CD4-positive, alpha-beta memory T cell (primary cell): ENCODE data around the gene AKAP7. TPM values are rescaled to one million over a fixed set of nuclear protein-coding genes. Genes with fewer than 3 reads are reported as not detected.

Source experiments
- CTCF ChIA-PET: fragments of 350-600 bp; sonication (Branson Sonifier 250); formaldehyde crosslinking; loops from one replicate; lab custom pipeline; 2021; ENCODE audit warnings: inconsistent platforms; ENCODE audit not compliant: partially characterized antibody; lab: Charles Lee
- POLR2A ChIA-PET: fragments of 350-600 bp; sonication (Branson Sonifier 250); formaldehyde crosslinking; loops from one replicate; lab custom pipeline; 2021; ENCODE audit not compliant: partially characterized antibody; lab: Charles Lee
- DNase-seq, 5 donors: peaks; one replicate each; pipeline versions ENCODE4 v3.0.0 to v3.0.0-alpha.2; 2020 to 2022; ENCODE audit warnings: mixed read lengths in 1 of 5
- H3K27ac ChIP-seq: one replicate; pipeline ENCODE4 v1.7.0; 2013; ENCODE audit warnings: low read depth, low read length
- H3K27me3 ChIP-seq: 2 replicates; pipeline ENCODE4 v1.7.0; 2013; ENCODE audit warnings: mild to moderate bottlenecking, low read length, moderate library complexity; ENCODE audit not compliant: insufficient read depth
- H3K36me3 ChIP-seq: 2 replicates; pipeline ENCODE4 v1.7.0; 2013; ENCODE audit warnings: mild to moderate bottlenecking, low read length, moderate library complexity; ENCODE audit not compliant: insufficient read depth
- H3K4me1 ChIP-seq: 2 replicates; pipeline ENCODE4 v1.7.0; 2013; ENCODE audit warnings: mild to moderate bottlenecking, low read length, moderate library complexity; ENCODE audit not compliant: insufficient read depth
- H3K4me3 ChIP-seq, 2 donors: one replicate each; pipeline ENCODE4 v1.7.0; 2013; ENCODE audit warnings: low read length in 2 of 2, mild to moderate bottlenecking in 1 of 2
- H3K9me3 ChIP-seq, 2 donors: one replicate each; pipeline ENCODE4 v1.7.0; 2013; ENCODE audit warnings: low read length in 2 of 2, control low read depth in 1 of 2; ENCODE audit not compliant: control insufficient read depth in 1 of 2
- H3K27ac Mint-ChIP-seq, 7 donors: one replicate each; pipeline ENCODE4 v1.8.0; 2020 to 2021; ENCODE audit warnings: mixed read lengths in 7 of 7, mild to moderate bottlenecking in 6 of 7, inconsistent platforms in 3 of 7, moderate library complexity in 3 of 7
- H3K27me3 Mint-ChIP-seq, 2 donors: one replicate each; pipeline ENCODE4 v1.8.0; 2020 to 2021; ENCODE audit warnings: mixed read lengths in 2 of 2
- H3K36me3 Mint-ChIP-seq, 2 donors: one replicate each; pipeline ENCODE4 v1.8.0; 2020 to 2021; ENCODE audit warnings: mixed read lengths in 2 of 2, inconsistent platforms in 1 of 2, mild to moderate bottlenecking in 1 of 2
- H3K4me1 Mint-ChIP-seq, 4 donors: one replicate each; pipeline ENCODE4 v1.8.0; 2020 to 2021; ENCODE audit warnings: mixed read lengths in 4 of 4, mild to moderate bottlenecking in 1 of 4
- H3K4me3 Mint-ChIP-seq, 8 donors: one replicate each; pipeline ENCODE4 v1.8.0; 2020 to 2021; ENCODE audit warnings: mixed read lengths in 8 of 8, mild to moderate bottlenecking in 7 of 8, moderate library complexity in 6 of 8, inconsistent platforms in 3 of 8
- H3K9me3 Mint-ChIP-seq, 8 donors: one replicate each; pipeline ENCODE4 v1.8.0; 2020 to 2021; ENCODE audit warnings: mixed read lengths in 8 of 8, mild to moderate bottlenecking in 5 of 8, inconsistent platforms in 3 of 8, moderate library complexity in 1 of 8
- intact Hi-C: fragments of 100-400 bp; cut with micrococcal nuclease; formaldehyde crosslinking; loops from one replicate; pipeline ENCODE4 v1.15.1; 2023
- polyA plus RNA-seq, 2 donors: library from polyadenylated mRNA; unstranded; fragments of 300-500 nt; fragmentation: Illumina TruSeq; gene quantifications; one replicate each; pipeline ENCODE4 v1.2.3, GENCODE V29; 2021
- total RNA-seq, 2 experiments: library from RNA; stranded (reverse); gene quantifications; one replicate each; pipeline ENCODE4 v1.2.3, GENCODE V29; 2021

The AKAP7 gene
- total and polyA plus RNA-seq, 4 experiments from 2014 or later: 14.5 to 19.0 (median 15.8) TPM

GRCh38 chr6:131244942-131245341 lies 109.7 kb downstream of the AKAP7 start:
- intact Hi-C loops: no loop called here
- H3K4me3 Mint-ChIP-seq: peak overlapping the region in 7 of 8 donors; percentile 8 to 65 (median 28)
- no peaks in the 10 kb centered on the region for H3K27me3 Mint-ChIP-seq
- ChIA-PET CTCF (no interaction called here), POLR2A (no interaction called here)
- H3K4me1 ChIP-seq: peaks cover 20% of the 10 kb centered on the region
- H3K36me3 Mint-ChIP-seq: peaks cover 18 to 30% of the 10 kb centered on the region in 2 donors
- no peaks in the 10 kb centered on the region for H3K9me3 ChIP-seq
- DNase-seq: peak in 4 of 5 donors; percentile 6 to 27 (median 14)
- H3K36me3 ChIP-seq: no peaks in the 10 kb centered on the region
- H3K27me3 ChIP-seq: no peaks in the 10 kb centered on the region
- no peak overlapping the region for H3K4me3 ChIP-seq
- peaks cover 15 to 38% (median 28%) of the 10 kb centered on the region in 4 donors for H3K4me1 Mint-ChIP-seq
- peak overlapping the region; percentile 4 to 65 (median 53) for H3K27ac Mint-ChIP-seq
- H3K27ac ChIP-seq: no peak overlapping the region
- peaks cover 0 to 19% (median 15%) of the 10 kb centered on the region in 8 donors for H3K9me3 Mint-ChIP-seq

GRCh38 chr6:131250122-131250521 lies 114.9 kb downstream of the AKAP7 start:
- peak overlapping the region; percentile 24 to 78 (median 56) for H3K4me3 Mint-ChIP-seq
- ChIA-PET CTCF (no interaction called here), POLR2A (interaction anchor here (0.8 kb wide), 1 partner anchor 9 kb away, joined by 3 read pairs; no protein-coding TSS in a partner anchor)
- H3K4me1 ChIP-seq: peaks cover 12% of the 10 kb centered on the region
- no peaks in the 10 kb centered on the region for H3K36me3 ChIP-seq
- H3K4me1 Mint-ChIP-seq: peaks cover 22 to 53% (median 32%) of the 10 kb centered on the region in 4 donors
- DNase-seq: no peak
- H3K9me3 ChIP-seq: no peaks in the 10 kb centered on the region
- H3K9me3 Mint-ChIP-seq: no peaks in the 10 kb centered on the region
- no peaks in the 10 kb centered on the region for H3K27me3 Mint-ChIP-seq
- H3K27ac ChIP-seq: no peak overlapping the region
- no peaks in the 10 kb centered on the region for H3K27me3 ChIP-seq
- intact Hi-C loops: no loop called here
- peaks cover 3 to 18% of the 10 kb centered on the region in 2 donors for H3K36me3 Mint-ChIP-seq
- H3K4me3 ChIP-seq: no peak overlapping the region
- peak overlapping the region in 3 of 7 donors; percentile 16 to 74 (median 42) for H3K27ac Mint-ChIP-seq

GRCh38 chr6:131250936-131251335 lies 115.7 kb downstream of the AKAP7 start:
- ChIA-PET POLR2A (interaction anchor here (0.8 kb wide), 1 partner anchor 10 kb away, joined by 3 read pairs; no protein-coding TSS in a partner anchor), CTCF (no interaction called here)
- peaks cover 25 to 53% (median 32%) of the 10 kb centered on the region in 4 donors for H3K4me1 Mint-ChIP-seq
- Histone ChIP-seq H3K9me3 (no peaks in the 10 kb centered on the region), H3K36me3 (no peaks in the 10 kb centered on the region), H3K4me3 (no peak overlapping the region), H3K4me1 (peaks cover 5% of the 10 kb centered on the region), H3K27me3 (no peaks in the 10 kb centered on the region), H3K27ac (no peak overlapping the region)
- DNase-seq: no peak
- H3K36me3 Mint-ChIP-seq: peaks cover 9 to 26% of the 10 kb centered on the region in 2 donors
- H3K4me3 Mint-ChIP-seq: peak overlapping the region in 5 of 8 donors; percentile 51 to 78 (median 57)
- H3K27ac Mint-ChIP-seq: peak overlapping the region in 2 of 7 donors; percentile 74 to 77
- no peaks in the 10 kb centered on the region for H3K27me3 Mint-ChIP-seq
- no peaks in the 10 kb centered on the region for H3K9me3 Mint-ChIP-seq
- intact Hi-C loops: no loop called here

GRCh38 chr6:131251590-131252199 lies 116.4 kb downstream of the AKAP7 start:
- H3K27ac Mint-ChIP-seq: peak overlapping the region in 3 of 7 donors; percentile 8 to 62 (median 16)
- no peak overlapping the region for H3K27ac ChIP-seq
- H3K4me3 ChIP-seq: no peak overlapping the region
- peaks cover 5% of the 10 kb centered on the region for H3K4me1 ChIP-seq
- ChIA-PET POLR2A (no interaction called here), CTCF (interaction anchor here (1.4 kb wide), 1 partner anchor 268 kb away, joined by 5 read pairs; no protein-coding TSS in a partner anchor)
- no peaks in the 10 kb centered on the region for H3K36me3 ChIP-seq
- H3K4me3 Mint-ChIP-seq: peak overlapping the region in 2 of 8 donors; percentile 10 to 63
- no peaks in the 10 kb centered on the region for H3K27me3 Mint-ChIP-seq
- H3K9me3 Mint-ChIP-seq: no peaks in the 10 kb centered on the region
- H3K9me3 ChIP-seq: no peaks in the 10 kb centered on the region
- peaks cover 23 to 46% (median 31%) of the 10 kb centered on the region in 4 donors for H3K4me1 Mint-ChIP-seq
- no peak for DNase-seq
- no peaks in the 10 kb centered on the region for H3K27me3 ChIP-seq
- intact Hi-C loops: no loop called here
- H3K36me3 Mint-ChIP-seq: peaks cover 8 to 26% of the 10 kb centered on the region in 2 donors

DNA sequence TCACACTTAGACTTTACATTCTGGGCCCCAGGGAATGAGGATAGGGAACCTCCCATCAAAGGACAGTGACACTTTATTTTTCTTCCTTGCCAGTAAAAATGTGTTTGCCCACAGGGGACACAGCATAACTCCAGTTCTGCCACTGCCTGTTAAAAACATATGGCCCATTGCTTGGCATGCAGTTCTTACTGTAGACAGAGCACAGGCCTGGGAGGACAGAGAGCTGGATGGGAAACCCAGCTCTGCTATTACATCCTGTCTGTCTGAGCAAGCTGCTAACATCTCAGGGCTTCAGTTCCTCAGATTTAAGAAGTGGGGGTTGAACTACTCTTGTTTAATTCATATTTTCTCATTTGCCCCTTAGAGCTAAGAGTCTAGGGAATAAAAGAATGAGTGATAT lies 120.2 kb downstream of the AKAP7 start:
- no peaks in the 10 kb centered on the region for H3K27me3 Mint-ChIP-seq
- intact Hi-C loops: loop anchor here (5.0 kb wide), 1 partner anchor 38 kb away; no protein-coding TSS in a partner anchor
- H3K9me3 ChIP-seq: no peaks in the 10 kb centered on the region
- no peaks in the 10 kb centered on the region for H3K4me1 ChIP-seq
- H3K36me3 Mint-ChIP-seq: peaks cover 25 to 37% of the 10 kb centered on the region in 2 donors
- H3K36me3 ChIP-seq: no peaks in the 10 kb centered on the region
- DNase-seq: no peak
- no peak overlapping the region for H3K4me3 Mint-ChIP-seq
- no peak overlapping the region for H3K27ac ChIP-seq
- H3K27ac Mint-ChIP-seq: peak overlapping the region in 3 of 7 donors; percentile 7 to 58 (median 36)
- CTCF ChIA-PET: interaction anchor here (1.1 kb wide), 1 partner anchor 9 kb away, joined by 4 read pairs; no protein-coding TSS in a partner anchor
- H3K27me3 ChIP-seq: no peaks in the 10 kb centered on the region
- H3K4me3 ChIP-seq: no peak overlapping the region
- POLR2A ChIA-PET: interaction anchor here (0.7 to 1.4 kb wide), 2 partner anchors 26 to 56 kb away, joined by 3 to 4 read pairs; no protein-coding TSS in a partner anchor
- peaks cover 0 to 12% (median under 1%) of the 10 kb centered on the region in 8 donors for H3K9me3 Mint-ChIP-seq
- peaks cover 18 to 40% (median 27%) of the 10 kb centered on the region in 4 donors for H3K4me1 Mint-ChIP-seq

DNA sequence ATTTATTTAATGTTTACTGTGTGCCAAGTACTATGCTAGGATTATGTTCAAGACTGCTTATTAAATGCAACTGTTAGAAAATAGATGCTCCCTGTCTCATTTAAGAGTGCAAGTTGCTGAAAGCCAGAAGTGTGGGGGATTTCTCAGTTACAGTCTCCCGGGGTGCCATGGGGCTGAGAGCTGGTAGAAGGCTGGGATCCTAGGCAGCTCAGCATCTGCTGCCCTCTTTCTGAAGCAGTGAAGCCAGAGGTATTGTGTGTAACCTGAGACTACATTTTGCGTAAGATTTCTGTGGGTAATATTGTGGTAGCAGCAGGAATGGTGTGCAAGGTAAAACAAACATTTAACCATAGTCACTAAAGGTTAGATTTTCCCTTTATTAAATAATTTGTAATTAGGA lies 120.6 kb downstream of the AKAP7 start:
- peaks cover 14 to 35% (median 23%) of the 10 kb centered on the region in 4 donors for H3K4me1 Mint-ChIP-seq
- no peak overlapping the region for H3K4me3 Mint-ChIP-seq
- Histone ChIP-seq H3K27me3 (no peaks in the 10 kb centered on the region), H3K27ac (no peak overlapping the region), H3K4me1 (no peaks in the 10 kb centered on the region), H3K9me3 (no peaks in the 10 kb centered on the region), H3K4me3 (no peak overlapping the region), H3K36me3 (no peaks in the 10 kb centered on the region)
- intact Hi-C loops: loop anchor here (5.0 kb wide), 1 partner anchor 39 kb away; no protein-coding TSS in a partner anchor
- DNase-seq: no peak
- H3K36me3 Mint-ChIP-seq: peaks cover 26 to 34% of the 10 kb centered on the region in 2 donors
- H3K27ac Mint-ChIP-seq: peak overlapping the region in 4 of 7 donors; percentile 7 to 54 (median 42)
- no peaks in the 10 kb centered on the region for H3K27me3 Mint-ChIP-seq
- ChIA-PET CTCF (interaction anchor here (1.1 kb wide), 1 partner anchor 8 kb away, joined by 4 read pairs; no protein-coding TSS in a partner anchor), POLR2A (interaction anchor here (0.7 to 1.4 kb wide), 2 partner anchors 26 to 56 kb away, joined by 3 to 4 read pairs; no protein-coding TSS in a partner anchor)
- H3K9me3 Mint-ChIP-seq: peaks cover 0 to 14% (median 2%) of the 10 kb centered on the region in 8 donors

- Mint-ChIP-seq H3K27me3 (no peaks in the 10 kb centered on the region), H3K27ac (no peak overlapping the region), H3K4me3 (no peak overlapping the region), H3K4me1 (peaks cover 10 to 24% (median 17%) of the 10 kb centered on the region in 4 donors), H3K36me3 (peaks cover 28 to 39% of the 10 kb centered on the region in 2 donors), H3K9me3 (peaks cover 0 to 14% (median 4%) of the 10 kb centered on the region in 8 donors)
- POLR2A ChIA-PET: interaction anchor here (3.3 kb wide), 1 partner anchor 24 kb away, joined by 13 read pairs; no protein-coding TSS in a partner anchor
- Histone ChIP-seq H3K27me3 (no peaks in the 10 kb centered on the region), H3K27ac (no peak overlapping the region), H3K36me3 (no peaks in the 10 kb centered on the region), H3K4me1 (no peaks in the 10 kb centered on the region), H3K9me3 (no peaks in the 10 kb centered on the region), H3K4me3 (no peak overlapping the region)
- CTCF ChIA-PET: interaction anchor here (1.9 kb wide), 1 partner anchor 59 kb away, joined by 6 read pairs; no protein-coding TSS in a partner anchor
- no peak for DNase-seq
- intact Hi-C loops: loop anchor here (5.0 kb wide), 1 partner anchor 40 kb away; no protein-coding TSS in a partner anchor
Measured at GRCh38 chr6:131257104-131257503, 121.8 kb downstream of the AKAP7 start.
